AG08395 (cell line): ENCODE measurements around the gene NAALADL2.
"Not testable (repeated sequence)": the region's sequence is repeated elsewhere in the genome, so short reads cannot be mapped to it uniquely, and the experiment has no call there.

Experiments used
- DNase-seq: peaks from one replicate; pipeline ENCODE4 v3.0.0; 2012; ENCODE audit warnings: mixed read lengths, low spot score

Gene NAALADL2

GRCh38 chr3:175430983-175431773 lies 572.0 kb downstream of the NAALADL2 start:
- no peak for DNase-seq

- DNase-seq: peak; percentile 3
Measured at GRCh38 chr3:175432376-175433025, 573.4 kb downstream of the NAALADL2 start.

DNA sequence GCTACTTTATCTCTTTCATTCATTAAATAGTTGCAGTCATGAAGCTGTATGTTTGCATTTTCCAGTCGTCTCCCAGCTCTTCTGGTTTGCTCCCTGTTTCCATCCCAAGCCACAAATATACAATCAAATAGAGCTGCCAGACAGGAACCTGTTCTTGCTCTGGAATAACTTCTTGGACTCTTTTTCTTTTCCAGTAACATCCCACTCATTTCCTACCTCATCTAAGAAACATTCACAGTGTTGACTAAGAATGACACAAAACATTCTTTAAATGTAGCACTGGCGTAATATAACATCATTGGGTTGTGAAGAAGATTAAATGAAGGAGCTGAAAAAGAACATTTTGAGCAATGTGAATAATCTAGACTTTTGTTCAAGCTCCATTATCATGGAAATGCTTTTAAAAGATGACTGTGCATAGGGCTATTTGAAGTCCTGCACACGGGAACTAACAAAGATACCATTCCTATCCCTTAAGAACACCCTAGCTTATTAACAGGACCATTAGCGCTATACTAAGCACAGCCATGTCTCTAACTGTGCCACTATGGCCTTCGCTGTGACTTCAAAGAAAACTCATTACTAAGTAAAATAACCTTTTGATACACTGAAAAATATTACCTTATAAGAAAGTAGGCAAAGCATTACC lies 574.0 kb downstream of the NAALADL2 start:
- DNase-seq: peak; percentile 30

DNA sequence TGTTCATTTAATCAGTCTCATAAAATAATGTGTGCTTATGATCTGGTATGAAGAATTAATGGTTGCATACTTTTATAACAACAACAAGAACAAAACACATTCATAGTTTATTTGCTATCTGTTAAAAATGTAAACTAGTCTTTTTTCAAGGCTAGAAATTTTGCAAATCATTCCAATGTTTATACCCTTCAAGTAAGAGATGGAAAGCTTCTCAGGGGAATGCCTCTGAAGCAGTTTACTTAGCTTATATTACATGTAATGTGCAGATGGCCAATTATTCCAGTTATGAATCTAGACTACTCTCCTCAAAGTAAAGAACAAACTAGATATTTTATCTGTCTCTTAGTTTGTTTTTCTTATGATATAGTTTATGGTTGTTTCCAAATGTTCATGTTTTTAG lies 575.4 kb downstream of the NAALADL2 start:
- no peak for DNase-seq

GRCh38 chr3:175443682-175444081 lies 584.5 kb downstream of the NAALADL2 start:
- no peak for DNase-seq

DNA sequence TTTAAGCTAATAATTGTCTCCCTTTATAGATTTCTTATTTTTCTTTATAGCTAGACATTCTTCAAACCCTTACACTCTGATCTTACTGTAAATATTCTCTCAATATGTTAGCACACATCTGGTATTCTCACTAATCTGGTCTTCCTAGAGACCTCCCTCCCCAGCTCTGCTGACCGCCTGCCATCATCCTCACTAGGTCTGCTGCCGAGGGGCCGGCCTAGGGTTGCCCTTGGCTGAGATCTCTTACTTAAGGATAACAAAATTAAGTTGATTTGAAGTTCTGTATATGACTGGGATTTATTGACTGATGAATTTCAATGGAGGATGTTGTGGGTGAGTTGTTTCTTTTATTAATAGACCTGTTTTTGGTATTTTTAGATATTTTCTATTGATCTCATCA lies 586.6 kb downstream of the NAALADL2 start:
- no peak for DNase-seq

- no peak for DNase-seq
Measured at GRCh38 chr3:175447521-175447920, 588.4 kb downstream of the NAALADL2 start.

DNA sequence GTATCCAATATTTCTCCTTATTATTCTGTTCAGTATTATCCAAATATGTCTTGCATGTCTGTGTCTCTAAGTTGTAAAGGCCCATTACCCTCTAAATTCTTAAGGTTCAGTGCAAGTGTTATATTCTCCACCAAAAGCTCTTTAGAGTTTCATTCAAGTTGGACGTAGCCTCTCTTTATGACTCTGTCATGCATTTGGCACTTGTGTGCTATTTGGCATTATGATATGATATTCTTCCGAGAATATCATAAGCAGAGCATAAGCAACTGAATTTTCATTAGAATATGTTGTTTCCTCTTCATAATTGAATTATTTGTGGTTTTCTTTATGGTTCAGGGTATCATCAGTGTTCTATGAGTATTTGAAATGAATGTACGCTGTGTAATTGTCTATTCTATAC lies 594.2 kb downstream of the NAALADL2 start:
- DNase-seq: no peak

DNA sequence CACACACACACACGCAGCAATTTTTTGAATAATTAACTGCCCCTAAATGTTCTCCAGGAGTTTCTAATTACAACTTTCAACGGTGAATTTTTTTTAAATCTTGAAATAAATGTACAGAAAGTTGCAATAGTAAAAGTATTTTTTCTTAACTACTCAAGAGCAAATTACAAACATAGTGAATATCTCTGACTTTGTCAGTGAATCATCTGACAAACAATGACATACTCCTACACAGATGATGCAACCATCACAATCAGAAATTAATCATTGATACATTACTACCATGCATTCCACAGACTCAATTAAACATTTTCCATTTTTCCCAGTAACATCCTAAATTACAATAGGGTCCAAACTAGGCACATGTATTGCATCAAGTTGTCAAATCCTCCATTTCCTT lies 597.3 kb downstream of the NAALADL2 start:
- no peak for DNase-seq

DNA sequence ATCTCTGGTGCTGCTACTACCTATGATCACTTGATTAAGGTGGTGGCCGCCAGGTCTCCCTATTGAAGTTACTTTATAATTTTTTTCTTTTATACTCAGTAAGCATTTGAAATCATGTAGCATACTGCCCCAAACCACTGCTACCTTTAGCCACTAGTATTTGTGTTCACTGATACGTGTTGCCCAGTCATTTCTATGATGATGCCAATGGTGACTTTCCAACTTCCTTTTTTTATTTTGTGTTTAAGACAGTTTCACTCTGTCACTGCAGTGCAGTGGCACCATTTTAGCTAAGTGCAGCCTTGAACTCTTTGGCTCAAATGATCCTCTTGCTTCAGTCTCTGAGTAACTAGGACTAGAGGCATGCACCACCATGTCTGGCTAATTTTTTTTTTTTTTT lies 598.2 kb downstream of the NAALADL2 start:
- no peak for DNase-seq

GRCh38 chr3:175460849-175461399 lies 601.8 kb downstream of the NAALADL2 start:
- not testable (repeated sequence) for DNase-seq

GRCh38 chr3:175464362-175464761 lies 605.2 kb downstream of the NAALADL2 start:
- DNase-seq: no peak

DNA sequence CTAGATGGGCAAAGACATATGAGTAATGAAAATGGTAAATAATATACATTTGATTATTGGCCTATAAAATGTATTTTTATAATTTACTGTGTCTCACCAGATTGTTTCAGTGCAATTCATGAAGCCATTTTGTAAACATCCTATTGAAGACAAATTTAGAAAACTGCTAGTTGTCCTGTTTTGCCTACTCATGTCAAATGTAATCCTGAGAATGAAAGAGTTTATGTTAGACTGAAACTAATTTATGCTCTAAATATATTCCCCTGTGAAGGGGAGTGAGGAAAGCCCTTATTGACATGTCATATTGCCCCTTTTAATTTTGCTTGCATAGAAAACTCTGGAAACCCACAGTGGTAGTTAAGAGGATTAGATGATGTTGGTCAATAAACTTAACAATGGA lies 610.0 kb downstream of the NAALADL2 start:
- DNase-seq: no peak

- no peak for DNase-seq
Measured at GRCh38 chr3:175475765-175476164, 616.6 kb downstream of the NAALADL2 start.

DNA sequence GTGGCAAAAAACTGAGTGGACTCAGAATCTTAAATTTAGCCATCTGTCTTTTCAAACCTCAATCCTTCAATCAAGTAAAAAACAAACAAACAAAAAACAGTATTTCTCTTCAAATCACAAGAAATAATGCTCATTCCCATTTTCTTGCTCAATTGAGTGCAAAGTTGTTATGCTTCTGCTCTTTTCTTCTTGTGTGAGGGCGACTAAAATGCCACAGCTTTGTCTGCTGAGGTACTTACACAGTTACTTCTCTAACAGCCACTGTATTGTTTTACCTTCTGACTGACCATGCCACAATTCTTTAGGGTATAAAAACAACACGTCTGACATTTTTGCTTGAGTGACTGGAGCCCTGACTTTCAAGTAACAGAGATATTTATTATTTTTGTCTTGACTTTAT lies 617.4 kb downstream of the NAALADL2 start:
- no peak for DNase-seq

DNA sequence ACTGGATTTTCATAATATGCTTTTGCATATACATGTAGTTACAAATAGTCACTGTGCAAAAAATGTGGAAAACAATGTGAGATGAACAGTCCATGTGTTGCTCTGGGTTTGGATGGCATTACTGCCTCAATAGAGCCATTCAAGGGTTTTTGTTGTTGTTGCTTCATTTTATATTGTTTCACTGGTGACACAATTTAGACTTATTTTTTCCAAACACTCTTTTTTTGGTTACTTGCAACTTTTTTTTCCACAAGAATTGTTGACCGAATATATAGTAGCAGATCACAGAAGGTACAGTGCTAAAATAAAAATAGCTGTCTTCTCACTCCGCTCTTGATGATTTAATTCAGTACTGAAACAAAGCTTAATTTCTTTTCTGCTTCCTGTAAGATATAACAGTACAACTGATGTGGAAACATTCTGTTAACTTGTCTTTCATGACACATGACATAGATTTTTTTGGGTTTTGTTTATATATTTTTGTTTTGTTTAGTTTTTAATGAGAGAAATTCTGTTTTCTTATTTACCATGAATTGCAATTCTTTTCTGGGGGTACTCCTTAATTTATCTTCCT lies 618.6 kb downstream of the NAALADL2 start:
- no peak for DNase-seq

GRCh38 chr3:175478301-175478700 lies 619.2 kb downstream of the NAALADL2 start:
- no peak for DNase-seq

DNA sequence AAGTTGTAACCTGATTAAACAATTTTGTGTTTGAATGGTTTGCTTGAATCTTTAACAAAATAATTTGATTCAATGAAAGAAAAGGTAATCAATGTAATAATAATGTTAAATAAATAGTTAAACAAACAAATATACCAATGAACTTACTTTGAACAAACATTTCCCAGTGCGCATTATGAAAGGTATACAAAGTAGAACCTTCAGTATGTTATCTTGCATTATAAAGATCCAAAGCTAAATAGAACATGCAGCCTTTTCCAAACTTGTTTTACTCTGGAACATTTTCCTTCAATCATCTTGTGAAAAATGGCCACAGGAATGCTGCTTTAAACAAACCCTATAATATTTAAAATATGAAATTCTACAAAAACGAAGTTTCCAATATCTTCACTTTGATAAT lies 620.0 kb downstream of the NAALADL2 start:
- no peak for DNase-seq

DNA sequence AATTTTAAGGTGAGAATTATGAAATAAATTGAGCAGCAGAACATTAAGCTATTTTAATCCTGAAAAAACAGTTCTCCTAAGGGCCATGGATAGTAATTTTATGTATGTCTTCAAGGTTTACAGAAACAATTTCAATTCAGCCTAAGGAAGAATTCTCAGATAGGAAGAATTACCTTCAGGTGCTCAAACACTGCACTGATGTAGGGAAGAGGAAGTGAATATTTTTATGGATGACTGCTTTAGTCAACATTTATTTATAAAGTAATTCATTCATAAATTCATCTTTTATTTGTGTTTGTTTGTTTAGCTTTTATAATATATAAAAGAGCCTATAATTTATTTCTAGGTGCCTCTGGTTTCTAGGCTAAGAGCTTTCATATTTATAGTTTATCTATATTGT lies 620.7 kb downstream of the NAALADL2 start:
- no peak for DNase-seq

DNA sequence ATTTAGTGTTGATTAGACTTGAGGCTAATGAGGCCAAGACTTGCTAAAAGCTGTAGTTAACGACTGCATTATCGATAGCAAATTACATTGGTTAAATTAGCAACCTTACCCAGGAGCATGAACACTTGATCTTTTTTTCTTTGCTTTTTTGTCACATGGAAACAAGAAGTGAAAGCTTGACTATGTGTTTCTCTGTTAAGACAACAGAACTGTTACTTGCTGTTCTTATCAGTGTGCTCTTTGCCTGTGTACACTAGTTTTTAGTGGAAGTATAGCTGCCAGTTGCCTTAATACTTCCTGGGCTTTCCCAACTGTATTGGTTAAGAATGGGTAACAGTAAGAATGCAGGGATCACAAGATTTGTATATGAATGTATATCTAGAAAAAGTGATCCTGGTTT lies 625.5 kb downstream of the NAALADL2 start:
- DNase-seq: no peak

GRCh38 chr3:175485436-175485835 lies 626.3 kb downstream of the NAALADL2 start:
- no peak for DNase-seq

DNA sequence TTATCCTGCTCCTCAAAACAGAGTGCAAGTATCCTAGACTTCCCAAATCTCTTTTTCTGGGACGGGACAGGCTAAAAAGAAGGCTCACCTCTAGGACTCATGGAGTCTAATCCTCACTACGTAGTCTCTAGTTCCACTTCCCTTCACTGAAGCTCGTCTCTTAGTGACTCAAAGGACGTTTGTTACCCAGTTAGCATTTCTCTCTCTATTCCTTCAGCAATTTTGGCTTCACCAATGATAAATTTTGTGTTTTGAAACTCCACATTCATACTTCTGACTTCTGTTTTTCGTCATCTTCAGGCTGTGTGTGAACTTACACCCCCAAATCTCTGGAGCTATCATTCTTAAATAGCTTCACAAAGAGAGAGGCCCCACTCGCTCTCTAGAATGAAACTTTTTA lies 627.1 kb downstream of the NAALADL2 start:
- no peak for DNase-seq

GRCh38 chr3:175489406-175489805 lies 630.3 kb downstream of the NAALADL2 start:
- DNase-seq: no peak
